ENCODE measurements around the gene ZNF431.
"Not testable (repeated sequence)": the region's sequence is repeated elsewhere in the genome, so short reads cannot be mapped to it uniquely, and the experiment has no call there.

GRCh38 chr19:21236751-21237150 is 94.9 kb downstream of the ZNF431 start:
- TF ChIP-seq EZH2 (IDR thresholded peaks at IDR 0.05; ENCODE audit: low read depth, unreplicated experiment); CTCF (conservative IDR thresholded peaks at IDR 0.05; ENCODE audit: low read depth in 2 of 2): not testable (repeated sequence)
